HCT116 (cell line): Measurements from ENCODE around the gene SH3BP4. TPM values are rescaled to one million over a fixed set of nuclear protein-coding genes. Genes with fewer than 3 reads are reported as not detected.

Experiments used
- ATAC-seq: fragments of 200-7000 bp; cut with Tn5 transposase; 2 replicates; pipeline ENCODE4 v1.9.1; 2020; ENCODE audit warnings: mild to moderate bottlenecking, moderate library complexity
- BruUV-seq: library from RNA; stranded (reverse); fragments of 400-500 nt; replicated peaks from 2 replicates; lab custom pipeline; 2021; lab: Mats Ljungman, UMichigan
- CTCF ChIA-PET: fragments of 300-600 bp; sonication (Branson Sonifier 250); formaldehyde crosslinking; loops from one replicate; lab custom pipeline; 2021; ENCODE audit warnings: antibody characterized with exemption; lab: Charles Lee
- POLR2A ChIA-PET: fragments of 300-600, 350-600 bp; sonication (Branson Sonifier 250); formaldehyde crosslinking; loops from one replicate; lab custom pipeline; 2021; ENCODE audit warnings: antibody characterized with exemption; lab: Charles Lee
- RAD21 ChIA-PET, 2 experiments: fragments of 300-600 bp; sonication (Branson Sonifier 250); formaldehyde crosslinking; loops; one replicate each; lab custom pipeline; 2023; ENCODE audit warnings: low total read pairs in 2 of 2; ENCODE audit not compliant: uncharacterized antibody in 2 of 2, unreplicated experiment in 2 of 2, low non-redundant PET in 1 of 2; lab: Charles Lee
- DNase-seq: peaks from one replicate; pipeline ENCODE4 v3.0.0-alpha.2; 2010; ENCODE audit warnings: low read depth, low spot score
- H2AFZ ChIP-seq: fragments of 200-600 bp; shearing (Covaris generic), sonication (generic); 2 replicates; pipeline ENCODE4 v1.6.1; 2017; ENCODE audit warnings: low read depth, mixed run types, mixed read lengths, antibody characterized with exemption, low read length; ENCODE audit not compliant: poor library complexity, severe bottlenecking
- H3K27ac ChIP-seq: 2 replicates; pipeline ENCODE4 v1.5.1; 2012; ENCODE audit warnings: low read depth, low read length
- H3K27me3 ChIP-seq: fragments of 200-600 bp; sonication (generic); 2 replicates; pipeline ENCODE4 v1.6.1; 2016; ENCODE audit warnings: mixed run types, low read length, mixed read lengths; ENCODE audit not compliant: insufficient read depth
- H3K36me3 ChIP-seq, 2 experiments: fragments of 200-500 bp in 1 of 2; fragments of 200-600 bp in 1 of 2; sonication (Bioruptor generic) in 1 of 2; sonication (generic) in 1 of 2; 2 replicates each; pipeline versions ENCODE4 v1.5.1 to v1.6.1; 2014 to 2016; ENCODE audit warnings: low read length in 2 of 2, inconsistent platforms in 1 of 2, mixed read lengths in 1 of 2, mixed run types in 1 of 2; ENCODE audit not compliant: insufficient read depth in 2 of 2, control insufficient read depth in 1 of 2
- H3K4me1 ChIP-seq, 2 experiments: fragments of 200-600 bp in 1 of 2; sonication (generic) in 1 of 2; 2 replicates each; pipeline versions ENCODE4 v1.5.1 to v1.6.1; 2012 to 2017; ENCODE audit warnings: low read length in 2 of 2, inconsistent platforms in 1 of 2, mild to moderate bottlenecking in 1 of 2, mixed read lengths in 1 of 2, mixed run types in 1 of 2, moderate library complexity in 1 of 2; ENCODE audit not compliant: insufficient read depth in 2 of 2, control insufficient read depth in 1 of 2
- H3K4me2 ChIP-seq: fragments of 200-600 bp; sonication (generic); 2 replicates; pipeline ENCODE4 v1.6.1; 2017; ENCODE audit warnings: mixed run types, low read length, mixed read lengths
- H3K4me3 ChIP-seq, 2 experiments: fragments of 200-600 bp in 1 of 2; sonication (generic) in 1 of 2; replicated peaks in 1 of 2; 2 replicates each; pipeline ENCODE4 v1.5.1; 2011 to 2016; ENCODE audit warnings: low read length in 2 of 2, control low read depth in 1 of 2, low read depth in 1 of 2, mild to moderate bottlenecking in 1 of 2, mixed read lengths in 1 of 2, mixed run types in 1 of 2
- H3K79me2 ChIP-seq: fragments of 200-600 bp; sonication (generic); 2 replicates; pipeline ENCODE4 v1.6.1; 2017; ENCODE audit warnings: mild to moderate bottlenecking, mixed run types, low read length, moderate library complexity, mixed read lengths; ENCODE audit not compliant: insufficient read depth
- H3K9ac ChIP-seq: fragments of 200-600 bp; sonication (generic); 2 replicates; pipeline ENCODE4 v1.6.1; 2016; ENCODE audit warnings: low read length, mixed read lengths
- H3K9me2 ChIP-seq: fragments of 200-600 bp; sonication (generic), shearing (Covaris generic); 2 replicates; pipeline ENCODE4 v1.6.1; 2017; ENCODE audit warnings: mixed run types, mild to moderate bottlenecking, moderate library complexity; ENCODE audit not compliant: insufficient read depth
- H3K9me3 ChIP-seq, 2 experiments: fragments of 200-500 bp in 1 of 2; fragments of 200-600 bp in 1 of 2; sonication (Bioruptor generic) in 1 of 2; sonication (generic) in 1 of 2; 2 replicates each; pipeline ENCODE4 v1.6.1; 2014 to 2017; ENCODE audit warnings: low read length in 2 of 2, mixed read lengths in 2 of 2, inconsistent platforms in 1 of 2, low read depth in 1 of 2, mild to moderate bottlenecking in 1 of 2, mixed run types in 1 of 2, moderate library complexity in 1 of 2; ENCODE audit not compliant: control insufficient read depth in 1 of 2, insufficient read depth in 1 of 2
- H4K20me1 ChIP-seq: fragments of 200-600 bp; sonication (generic), shearing (Covaris generic); 2 replicates; pipeline ENCODE4 v1.6.1; 2017; ENCODE audit warnings: mixed run types, mild to moderate bottlenecking, moderate library complexity; ENCODE audit not compliant: insufficient read depth
- CTCF ChIP-seq, 3 experiments: fragments of 200-600 bp in 1 of 3; sonication (generic) in 1 of 3; IDR thresholded peaks in 2 of 3; conservative IDR thresholded peaks in 1 of 3; 2 replicates each; pipeline ENCODE4 v1.5.1; 2012 to 2017; ENCODE audit warnings: low read depth in 2 of 3, low read length in 2 of 3, antibody characterized with exemption in 1 of 3, borderline replicate concordance in 1 of 3, control low read depth in 1 of 3, mild to moderate bottlenecking in 1 of 3, mixed read lengths in 1 of 3, mixed run types in 1 of 3, moderate library complexity in 1 of 3; ENCODE audit not compliant: insufficient read depth in 1 of 3
- POLR2A ChIP-seq: IDR thresholded peaks from 2 replicates; pipeline ENCODE4 v1.7.0; 2011; ENCODE audit warnings: borderline replicate concordance; ENCODE audit not compliant: insufficient read depth, insufficient read length; ENCODE audit errors: extremely low read depth
- REST ChIP-seq: IDR thresholded peaks from 2 replicates; pipeline ENCODE4 v1.6.1; 2012; ENCODE audit warnings: low read depth
- ZFX ChIP-seq: fragments of 450-650 bp; IDR thresholded peaks from 2 replicates; pipeline ENCODE4 v1.6.1; 2017
- intact Hi-C: fragments of 100-400 bp; cut with micrococcal nuclease; formaldehyde crosslinking; loops from 2 replicates; pipeline ENCODE4 v1.10.0; 2022
- total RNA-seq: library from RNA; stranded (reverse); gene quantifications from one replicate; pipeline ENCODE4 v1.2.1, GENCODE V29; 2021; ENCODE audit not compliant: unreplicated experiment

Gene SH3BP4
- total RNA-seq, 1 experiment from 2014 or later, result 32.9 TPM

GRCh38 chr2:234912437-234912836 lies 39.4 kb upstream of the SH3BP4 start (continued):
- no peak for TF ChIP-seq CTCF (IDR thresholded peaks at IDR 0.05 in 2 of 3, conservative IDR thresholded peaks at IDR 0.05 in 1 of 3; ENCODE audit: borderline replicate concordance in 1 of 3, insufficient read depth in 1 of 3, low read depth in 2 of 3, low read length in 2 of 3)
- no peak for TF ChIP-seq REST
- TF ChIP-seq POLR2A, result no peak

DNA sequence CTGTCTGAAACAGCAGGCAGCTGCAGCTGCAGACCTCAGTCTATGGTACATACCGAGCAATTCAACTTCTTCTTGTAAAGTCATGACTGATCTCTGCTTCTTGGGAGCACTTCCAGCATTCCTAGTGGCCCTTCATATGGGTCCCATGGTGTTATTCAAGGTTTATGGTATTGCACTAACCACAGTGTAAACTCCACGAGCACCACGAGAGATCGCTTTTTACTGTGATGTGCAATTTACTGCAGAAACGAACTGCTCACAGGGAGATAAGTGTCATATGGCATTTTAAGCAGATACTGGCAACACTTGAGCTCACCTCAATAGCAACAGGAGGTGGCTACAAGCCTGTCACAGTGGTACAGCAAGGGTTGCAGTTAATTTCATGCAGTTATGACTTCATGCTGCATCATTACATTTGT lies 38.6 kb upstream of the SH3BP4 start:
- Histone ChIP-seq H3K27me3 (no peaks in the 10 kb centered on the region), H3K36me3 (no peaks in the 10 kb centered on the region), H3K79me2 (no peaks in the 10 kb centered on the region), H3K4me1 (no peaks in the 10 kb centered on the region)
- no TSS peak for BruUV-seq
- POLR2A ChIA-PET, result no interaction called here
- no peak for TF ChIP-seq ZFX
- TF ChIP-seq, all 23 proteins: peak for 0
- H3K9me3 ChIP-seq, result no peaks in the 10 kb centered on the region
- H4K20me1 ChIP-seq, result no peaks in the 10 kb centered on the region
- no peak overlapping the region for H3K27ac ChIP-seq
- ChIA-PET CTCF (no interaction called here), RAD21 (no interaction called here)
- no peak overlapping the region for H3K4me2 ChIP-seq
- ATAC-seq, result no peak
- DNase-seq, result no peak
- H3K9ac ChIP-seq, result no peak overlapping the region
- intact Hi-C loops, result no loop called here
- H2AFZ ChIP-seq, result no peak overlapping the region
- H3K4me3 ChIP-seq, result no peak overlapping the region
- no peaks in the 10 kb centered on the region for H3K9me2 ChIP-seq
